ENCODE results near the gene MAPK8IP1.

GRCh38 chr11:45851228-45851627, 34.2 kb upstream of the MAPK8IP1 start:
- TF ChIP-seq, protein P1, sequence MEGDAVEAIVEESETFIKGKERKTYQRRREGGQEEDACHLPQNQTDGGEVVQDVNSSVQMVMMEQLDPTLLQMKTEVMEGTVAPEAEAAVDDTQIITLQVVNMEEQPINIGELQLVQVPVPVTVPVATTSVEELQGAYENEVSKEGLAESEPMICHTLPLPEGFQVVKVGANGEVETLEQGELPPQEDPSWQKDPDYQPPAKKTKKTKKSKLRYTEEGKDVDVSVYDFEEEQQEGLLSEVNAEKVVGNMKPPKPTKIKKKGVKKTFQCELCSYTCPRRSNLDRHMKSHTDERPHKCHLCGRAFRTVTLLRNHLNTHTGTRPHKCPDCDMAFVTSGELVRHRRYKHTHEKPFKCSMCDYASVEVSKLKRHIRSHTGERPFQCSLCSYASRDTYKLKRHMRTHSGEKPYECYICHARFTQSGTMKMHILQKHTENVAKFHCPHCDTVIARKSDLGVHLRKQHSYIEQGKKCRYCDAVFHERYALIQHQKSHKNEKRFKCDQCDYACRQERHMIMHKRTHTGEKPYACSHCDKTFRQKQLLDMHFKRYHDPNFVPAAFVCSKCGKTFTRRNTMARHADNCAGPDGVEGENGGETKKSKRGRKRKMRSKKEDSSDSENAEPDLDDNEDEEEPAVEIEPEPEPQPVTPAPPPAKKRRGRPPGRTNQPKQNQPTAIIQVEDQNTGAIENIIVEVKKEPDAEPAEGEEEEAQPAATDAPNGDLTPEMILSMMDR (IDR thresholded peaks at IDR 0.05), result no peak
- no peak for TF ChIP-seq POLR2A (IDR thresholded peaks at IDR 0.05)

Data from thyroid gland (tissue), 4 donors.